Activated CD4-positive, alpha-beta memory T cell treated with anti-CD3 and anti-CD28 coated beads for 36 hours (primary cell): ENCODE data around the gene GATAD2A. TPM values are rescaled to one million over a fixed set of nuclear protein-coding genes. Genes with fewer than 3 reads are reported as not detected.
A peak's percentile ranks its signal among the peaks of the same experiment; 100 is the strongest.

Experiments
- CTCF ChIA-PET: fragments of 350-600 bp; sonication (Branson Sonifier 250); formaldehyde crosslinking; loops from one replicate; lab custom pipeline; 2021; ENCODE audit warnings: antibody characterized with exemption, inconsistent platforms; lab: Charles Lee
- POLR2A ChIA-PET: fragments of 350-600 bp; sonication (Branson Sonifier 250); formaldehyde crosslinking; loops from one replicate; lab custom pipeline; 2021; ENCODE audit warnings: antibody characterized with exemption; lab: Charles Lee
- DNase-seq: peaks from one replicate; pipeline ENCODE4 v3.0.0-alpha.2; 2020
- H3K27ac Mint-ChIP-seq: one replicate; pipeline ENCODE4 v1.8.0; 2021; ENCODE audit warnings: mixed read lengths
- H3K27me3 Mint-ChIP-seq: one replicate; pipeline ENCODE4 v1.8.0; 2021; ENCODE audit warnings: mixed read lengths
- H3K36me3 Mint-ChIP-seq: one replicate; pipeline ENCODE4 v1.8.0; 2021; ENCODE audit warnings: mixed read lengths
- H3K4me1 Mint-ChIP-seq: one replicate; pipeline ENCODE4 v1.8.0; 2021; ENCODE audit warnings: low read depth, mixed read lengths
- H3K4me3 Mint-ChIP-seq: one replicate; pipeline ENCODE4 v1.8.0; 2021; ENCODE audit warnings: mild to moderate bottlenecking, mixed read lengths
- H3K9me3 Mint-ChIP-seq: one replicate; pipeline ENCODE4 v1.8.0; 2021; ENCODE audit warnings: mixed read lengths
- intact Hi-C: fragments of 100-400 bp; cut with micrococcal nuclease; formaldehyde crosslinking; loops from one replicate; pipeline ENCODE4 v1.15.1; 2023
- total RNA-seq, 2 experiments: library from RNA; stranded (reverse); gene quantifications; one replicate each; pipeline ENCODE4 v1.2.3, GENCODE V29; 2021

Gene GATAD2A
- total RNA-seq, 2 experiments from 2014 or later = 114 TPM

DNA sequence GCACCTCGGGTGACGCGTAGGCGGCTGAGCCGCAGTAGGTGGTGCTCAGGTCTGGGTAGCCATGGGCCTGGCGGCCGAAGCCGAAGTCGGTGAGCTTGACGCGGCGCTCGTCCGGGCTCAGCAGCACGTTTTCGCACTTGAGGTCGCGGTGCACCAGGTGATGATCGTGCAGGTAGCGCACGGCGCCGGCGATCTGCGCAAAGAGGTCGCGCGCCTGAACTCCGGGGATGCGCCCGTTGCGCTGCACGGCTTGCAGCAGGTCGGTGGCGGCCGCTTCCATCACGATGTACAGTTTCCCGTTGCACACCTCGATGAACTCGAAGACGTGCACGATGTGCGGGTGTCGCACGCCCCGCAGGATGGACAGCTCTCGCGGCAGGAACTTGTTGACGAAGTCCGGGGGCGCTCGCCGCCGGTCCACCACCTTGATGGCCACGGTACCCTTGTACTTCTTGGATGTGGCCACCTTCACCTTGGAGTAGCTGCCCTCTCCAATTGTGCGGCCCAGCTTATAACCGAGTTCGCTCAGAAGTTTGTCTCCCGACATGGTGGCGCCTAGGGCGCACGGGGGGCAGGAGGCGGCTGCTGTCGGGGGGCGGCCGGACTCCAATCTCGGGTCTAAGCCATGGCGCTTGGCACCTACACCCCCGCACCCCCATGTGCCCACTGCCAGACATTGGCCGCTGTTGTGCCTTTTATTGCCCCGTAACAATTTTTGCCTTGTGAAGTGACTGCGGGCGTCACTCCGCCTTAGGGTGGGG lies 109.6 kb downstream of the GATAD2A start, which contains the start of gene TSSK6:
Gene TSSK6, minus strand, starts transcription at position 668 of the 761 bp plus-strand sequence. Its CDS starts 121 bp downstream, at position 547.
- ChIA-PET POLR2A (interaction anchor here (0.7 to 1.6 kb wide), 5 partner anchors 14 to 151 kb away, joined by 3 to 8 read pairs (median 4); no protein-coding TSS in a partner anchor), CTCF (interaction anchor here (0.8 to 2.6 kb wide), 6 partner anchors 17 to 150 kb away, joined by 3 to 20 read pairs (median 6); no protein-coding TSS in a partner anchor)
- Mint-ChIP-seq H3K27me3 (no peaks in the 10 kb centered on the region), H3K36me3 (peaks cover 15% of the 10 kb centered on the region), H3K4me3 (peak within 1 kb of the TSS; percentile 94), H3K27ac (peak within 1 kb of the TSS; percentile 94), H3K9me3 (no peaks in the 10 kb centered on the region), H3K4me1 (peaks cover 21% of the 10 kb centered on the region)
- intact Hi-C loops = no loop called here
- no peak for DNase-seq

- H3K9me3 Mint-ChIP-seq = no peaks in the 10 kb centered on the region
- intact Hi-C loops = loop anchor here (2.0 kb wide), 1 partner anchor 25 kb away; no protein-coding TSS in a partner anchor
- no peaks in the 10 kb centered on the region for H3K27me3 Mint-ChIP-seq
- DNase-seq = peak; percentile 97
- H3K4me3 Mint-ChIP-seq = peak within 1 kb of the TSS; percentile 94
- ChIA-PET POLR2A (interaction anchor here (0.6 to 1.6 kb wide), 8 partner anchors 13 to 451 kb away, joined by 3 to 8 read pairs (median 4); no protein-coding TSS in a partner anchor), CTCF (interaction anchor here (0.6 to 2.6 kb wide), 7 partner anchors 16 to 151 kb away, joined by 3 to 20 read pairs (median 4); no protein-coding TSS in a partner anchor)
- peaks cover 27% of the 10 kb centered on the region for H3K4me1 Mint-ChIP-seq
- peaks cover 21% of the 10 kb centered on the region for H3K36me3 Mint-ChIP-seq
- H3K27ac Mint-ChIP-seq = peak within 1 kb of the TSS; percentile 94
Observed at GRCh38 chr19:19515642-19516519, 110.4 kb downstream of the GATAD2A start, which contains the start of gene NDUFA13. TSS of gene NDUFA13 (plus strand) at chr19:19516225. CDS start at chr19:19516239, 14 bp downstream.

DNA sequence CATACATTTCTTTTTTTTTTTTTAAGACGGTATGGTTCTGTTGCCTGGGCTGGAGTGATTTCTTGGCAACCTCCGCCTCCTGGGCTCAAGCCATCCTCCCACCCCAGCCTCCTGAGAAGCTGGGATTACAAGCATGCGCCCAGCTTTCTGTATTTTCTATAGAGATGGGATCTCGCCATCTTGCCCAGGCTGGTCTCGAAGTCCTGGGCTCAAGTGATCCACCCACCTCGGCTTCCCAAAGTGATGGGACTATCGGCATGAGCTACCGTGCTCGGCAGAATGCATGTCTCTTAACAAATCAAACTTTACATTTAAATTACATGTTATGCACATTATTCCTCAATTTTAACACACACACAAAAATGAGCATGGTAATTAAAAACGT lies 111.8 kb downstream of the GATAD2A start:
- CTCF ChIA-PET = interaction anchor here (1.1 to 2.6 kb wide), 3 partner anchors 15 to 127 kb away, joined by 4 to 20 read pairs (median 9); partner anchors contain the start of gene GMIP
- H3K4me3 Mint-ChIP-seq = peak overlapping the region; percentile 94
- peaks cover 30% of the 10 kb centered on the region for H3K4me1 Mint-ChIP-seq
- peak overlapping the region; percentile 94 for H3K27ac Mint-ChIP-seq
- POLR2A ChIA-PET = interaction anchor here (0.9 kb wide), 1 partner anchor 28 kb away, joined by 4 read pairs; no protein-coding TSS in a partner anchor
- no peaks in the 10 kb centered on the region for H3K9me3 Mint-ChIP-seq
- no peaks in the 10 kb centered on the region for H3K27me3 Mint-ChIP-seq
- peaks cover 24% of the 10 kb centered on the region for H3K36me3 Mint-ChIP-seq
- DNase-seq = no peak
- intact Hi-C loops = loop anchor here (2.0 kb wide), 1 partner anchor 26 kb away; no protein-coding TSS in a partner anchor

DNA sequence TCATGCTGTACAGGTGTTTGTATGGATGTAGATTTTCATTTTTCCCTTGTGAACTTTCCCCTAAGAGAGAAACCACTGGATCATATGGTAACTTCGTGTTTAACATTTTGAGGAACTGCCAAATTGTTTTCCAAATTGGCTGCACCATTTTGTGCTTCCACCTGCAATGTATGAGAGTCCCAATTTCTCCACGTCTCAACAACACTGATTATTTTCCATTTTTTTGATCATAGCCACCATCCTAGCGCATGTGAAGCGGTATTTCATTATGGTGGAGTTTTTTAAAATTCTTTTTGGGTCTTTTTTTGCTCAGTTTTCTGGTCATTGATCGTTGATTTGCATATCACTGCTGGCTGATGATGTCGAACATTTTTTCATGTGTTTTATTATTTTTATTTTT lies 115.5 kb downstream of the GATAD2A start:
- Mint-ChIP-seq H3K27me3 (no peaks in the 10 kb centered on the region), H3K27ac (no peak overlapping the region), H3K36me3 (peaks cover 26% of the 10 kb centered on the region), H3K9me3 (no peaks in the 10 kb centered on the region), H3K4me3 (no peak overlapping the region), H3K4me1 (peaks cover 36% of the 10 kb centered on the region)
- no peak for DNase-seq
- ChIA-PET POLR2A (no interaction called here), CTCF (interaction anchor here (0.9 kb wide), 1 partner anchor 30 kb away, joined by 3 read pairs; no protein-coding TSS in a partner anchor)
- intact Hi-C loops = no loop called here

- H3K4me3 Mint-ChIP-seq = no peak overlapping the region
- POLR2A ChIA-PET = no interaction called here
- H3K27ac Mint-ChIP-seq = no peak overlapping the region
- peaks cover 25% of the 10 kb centered on the region for H3K36me3 Mint-ChIP-seq
- CTCF ChIA-PET = interaction anchor here (1.3 kb wide), 1 partner anchor 8 kb away, joined by 5 read pairs; no protein-coding TSS in a partner anchor
- no peak for DNase-seq
- no peaks in the 10 kb centered on the region for H3K9me3 Mint-ChIP-seq
- no peaks in the 10 kb centered on the region for H3K27me3 Mint-ChIP-seq
- peaks cover 23% of the 10 kb centered on the region for H3K4me1 Mint-ChIP-seq
- intact Hi-C loops = no loop called here
Observed at GRCh38 chr19:19523177-19523576, 117.7 kb downstream of the GATAD2A start.

- Mint-ChIP-seq H3K27ac (no peak overlapping the region), H3K36me3 (peaks cover 24% of the 10 kb centered on the region), H3K4me3 (no peak overlapping the region), H3K9me3 (no peaks in the 10 kb centered on the region), H3K27me3 (no peaks in the 10 kb centered on the region), H3K4me1 (peaks cover 22% of the 10 kb centered on the region)
- DNase-seq = no peak
- POLR2A ChIA-PET = no interaction called here
- intact Hi-C loops = no loop called here
- CTCF ChIA-PET = interaction anchor here (1.5 kb wide), 1 partner anchor 120 kb away, joined by 5 read pairs; the partner anchor contains the start of gene GMIP
Observed at GRCh38 chr19:19524053-19524452, 118.6 kb downstream of the GATAD2A start.

DNA sequence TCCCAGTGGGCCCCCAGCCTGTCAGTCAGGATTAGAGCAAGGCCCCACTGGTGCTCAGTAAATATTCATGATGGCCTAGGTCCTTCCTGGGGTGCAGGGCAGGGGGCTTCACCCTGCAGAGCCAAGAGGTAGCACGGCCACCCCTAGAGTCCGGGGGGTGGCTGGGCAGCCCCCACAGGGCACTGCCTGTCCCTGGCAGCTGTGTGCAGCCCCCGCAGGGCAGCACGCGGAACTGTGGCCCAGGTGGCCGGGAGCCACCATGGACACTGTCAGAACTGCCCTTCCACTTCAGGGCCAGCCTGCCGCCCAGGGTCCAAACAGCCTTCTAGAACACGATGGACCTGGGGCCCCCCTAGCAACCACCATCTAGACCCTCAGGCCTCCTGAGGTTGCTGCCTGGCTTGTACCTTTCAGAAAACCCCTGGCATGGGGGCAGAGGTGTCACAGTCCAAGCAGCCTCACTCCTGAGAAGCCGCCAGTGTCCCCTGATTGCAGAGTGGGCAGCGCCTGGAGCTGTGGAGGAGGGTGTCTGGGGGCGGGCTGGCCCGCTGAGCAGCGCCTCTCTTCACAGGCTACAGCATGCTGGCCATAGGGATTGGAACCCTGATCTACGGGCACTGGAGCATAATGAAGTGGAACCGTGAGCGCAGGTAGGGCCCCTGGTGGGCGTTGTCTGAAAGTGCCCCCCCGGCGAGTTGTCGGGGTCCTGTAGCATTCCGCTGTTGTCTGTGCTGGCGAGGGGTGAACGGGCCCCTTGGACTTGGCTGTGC lies 120.3 kb downstream of the GATAD2A start:
- POLR2A ChIA-PET = no interaction called here
- CTCF ChIA-PET = interaction anchor here (1.5 kb wide), 1 partner anchor 118 kb away, joined by 5 read pairs; the partner anchor contains the start of gene GMIP

GRCh38 chr19:19526581-19527370 lies 121.3 kb downstream of the GATAD2A start:
- H3K36me3 Mint-ChIP-seq = peaks cover 11% of the 10 kb centered on the region
- POLR2A ChIA-PET = no interaction called here
- intact Hi-C loops = no loop called here
- DNase-seq = no peak
- H3K4me1 Mint-ChIP-seq = peaks cover 6% of the 10 kb centered on the region
- CTCF ChIA-PET = no interaction called here
- no peak overlapping the region for H3K27ac Mint-ChIP-seq
- no peaks in the 10 kb centered on the region for H3K27me3 Mint-ChIP-seq
- no peak overlapping the region for H3K4me3 Mint-ChIP-seq
- no peaks in the 10 kb centered on the region for H3K9me3 Mint-ChIP-seq

More for the DNA sequence above, 120.3 kb downstream of the GATAD2A start:
- peaks cover 10% of the 10 kb centered on the region for H3K4me1 Mint-ChIP-seq
- H3K9me3 Mint-ChIP-seq = no peaks in the 10 kb centered on the region
- H3K36me3 Mint-ChIP-seq = peaks cover 14% of the 10 kb centered on the region
- no peak for DNase-seq
- H3K27me3 Mint-ChIP-seq = no peaks in the 10 kb centered on the region
- no peak overlapping the region for H3K27ac Mint-ChIP-seq
- intact Hi-C loops = no loop called here
- H3K4me3 Mint-ChIP-seq = no peak overlapping the region

DNA sequence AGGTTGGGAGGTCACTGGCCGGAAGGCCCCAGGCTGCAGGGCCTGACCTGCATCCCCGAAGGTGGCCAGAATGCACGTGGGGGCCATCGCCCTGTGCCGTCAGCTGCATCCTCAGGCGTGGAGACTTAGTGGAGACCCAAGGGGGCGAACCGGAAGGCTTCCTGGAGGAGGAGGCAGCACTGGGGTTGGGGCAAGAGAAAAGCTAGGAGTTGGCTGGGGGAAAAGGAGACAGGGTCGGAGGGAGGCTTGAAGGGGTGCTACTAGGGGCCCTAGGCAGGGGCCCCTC lies 121.8 kb downstream of the GATAD2A start:
- POLR2A ChIA-PET = no interaction called here
- intact Hi-C loops = no loop called here
- CTCF ChIA-PET = no interaction called here

GRCh38 chr19:19527674-19528625 lies 122.5 kb downstream of the GATAD2A start:
- POLR2A ChIA-PET = no interaction called here
- no peak for DNase-seq
- intact Hi-C loops = no loop called here
- Mint-ChIP-seq H3K4me1 (peaks cover 9% of the 10 kb centered on the region), H3K27me3 (no peaks in the 10 kb centered on the region), H3K4me3 (no peak overlapping the region), H3K27ac (no peak overlapping the region), H3K36me3 (peaks cover 9% of the 10 kb centered on the region), H3K9me3 (no peaks in the 10 kb centered on the region)
- CTCF ChIA-PET = interaction anchor here (1.5 kb wide), 1 partner anchor 116 kb away, joined by 9 read pairs; the partner anchor contains the start of gene GMIP

More for the DNA sequence above, 121.8 kb downstream of the GATAD2A start:
- peaks cover 10% of the 10 kb centered on the region for H3K4me1 Mint-ChIP-seq
- H3K27ac Mint-ChIP-seq = no peak overlapping the region
- H3K4me3 Mint-ChIP-seq = no peak overlapping the region
- H3K27me3 Mint-ChIP-seq = no peaks in the 10 kb centered on the region
- no peaks in the 10 kb centered on the region for H3K9me3 Mint-ChIP-seq
- DNase-seq = no peak
- H3K36me3 Mint-ChIP-seq = peaks cover 13% of the 10 kb centered on the region
